ENCODE measurements around the gene PIM1.

DNA sequence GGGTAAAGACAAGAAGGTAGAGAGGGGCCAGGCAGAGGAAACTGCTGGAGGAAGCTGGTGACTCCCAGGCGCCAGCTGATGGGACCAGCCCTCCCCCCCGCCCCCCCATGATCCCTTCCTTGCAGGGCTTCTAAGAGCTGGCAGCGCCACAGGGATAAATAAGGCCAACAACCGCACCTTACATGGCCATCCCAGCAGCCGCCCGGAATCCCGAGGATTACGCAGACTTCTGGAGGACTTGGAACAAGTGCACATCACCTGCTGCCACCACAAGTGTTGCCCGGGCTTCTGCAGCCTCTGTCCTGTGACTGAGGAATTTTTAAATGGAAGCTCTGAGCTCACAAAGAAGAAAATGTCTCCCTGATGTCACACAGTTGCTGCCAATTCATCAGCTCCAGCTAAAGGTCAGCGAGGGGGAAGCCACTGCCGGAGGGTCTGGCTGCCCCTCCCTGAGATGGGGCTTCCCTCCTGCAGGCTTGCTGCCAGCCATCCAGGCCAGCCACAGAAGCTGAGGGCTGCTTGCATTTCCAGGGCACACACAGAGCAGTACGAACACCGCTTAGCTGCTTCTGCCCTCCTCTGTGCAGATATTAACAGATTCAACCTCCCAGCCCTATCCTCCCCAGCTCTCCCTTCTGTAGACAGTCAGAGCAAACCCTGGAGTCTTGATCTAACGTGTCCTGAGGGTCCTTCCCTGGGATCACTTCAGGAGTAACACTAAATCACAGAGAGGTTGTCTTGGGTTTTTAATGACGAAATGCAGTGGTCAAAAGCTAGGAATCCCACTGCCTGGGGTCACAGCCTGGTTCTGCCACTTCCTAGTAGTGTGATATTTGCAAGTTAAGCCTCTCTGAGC, 38.6 kb upstream of the PIM1 start:
- TF ChIP-seq CTCF (IDR thresholded peaks at IDR 0.05 in 8 of 11, conservative IDR thresholded peaks at IDR 0.05 in 3 of 11): no peak
- no peak for TF ChIP-seq POLR2A (IDR thresholded peaks at IDR 0.05)
- no peak for TF ChIP-seq POLR2AphosphoS5 (IDR thresholded peaks at IDR 0.05)
